Suppressor macrophage treated with lipopolysaccharide for 4 hours (primary cell): ENCODE measurements around the gene ZNF217.
"Not testable (repeated sequence)": the region's sequence is repeated elsewhere in the genome, so short reads cannot be mapped to it uniquely, and the experiment has no call there.

Source experiments
- DNase-seq: peaks from one replicate; pipeline ENCODE4 v3.0.0-alpha.2; 2020

The ZNF217 gene

GRCh38 chr20:53523615-53524014, 70.0 kb downstream of the ZNF217 start:
- not testable (repeated sequence) for DNase-seq

- no peak for DNase-seq
Measured at GRCh38 chr20:53522696-53523095, 70.9 kb downstream of the ZNF217 start.

GRCh38 chr20:53522026-53522425, 71.6 kb downstream of the ZNF217 start:
- no peak for DNase-seq

GRCh38 chr20:53521421-53521820, 72.2 kb downstream of the ZNF217 start:
- not testable (repeated sequence) for DNase-seq

- DNase-seq: no peak
Measured at GRCh38 chr20:53517146-53517545, 76.5 kb downstream of the ZNF217 start.
